Right lobe of liver (tissue), 4 donors: ENCODE results near the gene KRT39.

Experiments
- POLR2A ChIP-seq: fragments of 450-650 bp; IDR thresholded peaks from one replicate; pipeline ENCODE4 v1.6.1; 2017; ENCODE audit warnings: antibody characterized with exemption, mild to moderate bottlenecking
- TF ChIP-seq, protein P1 (sequence below), 4 donors: fragments of 200-600 bp in 3 of 4; fragments of 450-650 bp in 1 of 4; IDR thresholded peaks; one replicate each; pipeline versions ENCODE4 v1.5.1 to v1.8.0; 2016 to 2022; ENCODE audit warnings: antibody characterized with exemption in 4 of 4, mild to moderate bottlenecking in 2 of 4
- donor health status: DM: no; HTN: no; CAD: no.
- donor health status: DM: no; HTN: no; CAD: no.
- donor health status: DM: no; HTN: yes; CAD: no.

DNA sequence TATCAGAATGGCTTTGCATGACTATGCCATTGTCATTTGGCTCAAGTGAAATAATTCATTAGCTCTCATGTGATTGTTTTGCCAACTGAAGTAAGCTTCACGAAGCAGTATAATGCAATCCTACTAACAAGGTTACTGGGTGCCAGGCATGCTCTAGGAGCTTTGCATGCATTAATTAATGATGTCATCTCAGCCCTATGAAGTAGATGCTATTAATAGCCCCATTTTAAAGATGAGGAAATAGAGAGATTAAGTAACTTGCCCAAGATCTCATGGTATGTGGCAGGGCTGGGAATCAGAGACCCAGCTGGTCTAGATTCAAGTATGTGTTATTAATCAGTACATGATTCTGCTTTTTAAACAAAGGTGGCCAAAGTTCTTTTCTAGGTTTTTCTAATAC lies 14.1 kb downstream of the KRT39 start:
- TF ChIP-seq, protein P1, sequence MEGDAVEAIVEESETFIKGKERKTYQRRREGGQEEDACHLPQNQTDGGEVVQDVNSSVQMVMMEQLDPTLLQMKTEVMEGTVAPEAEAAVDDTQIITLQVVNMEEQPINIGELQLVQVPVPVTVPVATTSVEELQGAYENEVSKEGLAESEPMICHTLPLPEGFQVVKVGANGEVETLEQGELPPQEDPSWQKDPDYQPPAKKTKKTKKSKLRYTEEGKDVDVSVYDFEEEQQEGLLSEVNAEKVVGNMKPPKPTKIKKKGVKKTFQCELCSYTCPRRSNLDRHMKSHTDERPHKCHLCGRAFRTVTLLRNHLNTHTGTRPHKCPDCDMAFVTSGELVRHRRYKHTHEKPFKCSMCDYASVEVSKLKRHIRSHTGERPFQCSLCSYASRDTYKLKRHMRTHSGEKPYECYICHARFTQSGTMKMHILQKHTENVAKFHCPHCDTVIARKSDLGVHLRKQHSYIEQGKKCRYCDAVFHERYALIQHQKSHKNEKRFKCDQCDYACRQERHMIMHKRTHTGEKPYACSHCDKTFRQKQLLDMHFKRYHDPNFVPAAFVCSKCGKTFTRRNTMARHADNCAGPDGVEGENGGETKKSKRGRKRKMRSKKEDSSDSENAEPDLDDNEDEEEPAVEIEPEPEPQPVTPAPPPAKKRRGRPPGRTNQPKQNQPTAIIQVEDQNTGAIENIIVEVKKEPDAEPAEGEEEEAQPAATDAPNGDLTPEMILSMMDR (IDR thresholded peaks at IDR 0.05): no peak
- no peak for TF ChIP-seq POLR2A
